HuH-7 (cell line): ENCODE results near the gene SLC8A3.
A peak's percentile ranks its signal among the peaks of the same experiment; 100 is the strongest.

Experiments
- DNase-seq: peaks from one replicate; pipeline ENCODE4 v3.0.0; 2011; ENCODE audit warnings: low spot score

SLC8A3 gene

DNA sequence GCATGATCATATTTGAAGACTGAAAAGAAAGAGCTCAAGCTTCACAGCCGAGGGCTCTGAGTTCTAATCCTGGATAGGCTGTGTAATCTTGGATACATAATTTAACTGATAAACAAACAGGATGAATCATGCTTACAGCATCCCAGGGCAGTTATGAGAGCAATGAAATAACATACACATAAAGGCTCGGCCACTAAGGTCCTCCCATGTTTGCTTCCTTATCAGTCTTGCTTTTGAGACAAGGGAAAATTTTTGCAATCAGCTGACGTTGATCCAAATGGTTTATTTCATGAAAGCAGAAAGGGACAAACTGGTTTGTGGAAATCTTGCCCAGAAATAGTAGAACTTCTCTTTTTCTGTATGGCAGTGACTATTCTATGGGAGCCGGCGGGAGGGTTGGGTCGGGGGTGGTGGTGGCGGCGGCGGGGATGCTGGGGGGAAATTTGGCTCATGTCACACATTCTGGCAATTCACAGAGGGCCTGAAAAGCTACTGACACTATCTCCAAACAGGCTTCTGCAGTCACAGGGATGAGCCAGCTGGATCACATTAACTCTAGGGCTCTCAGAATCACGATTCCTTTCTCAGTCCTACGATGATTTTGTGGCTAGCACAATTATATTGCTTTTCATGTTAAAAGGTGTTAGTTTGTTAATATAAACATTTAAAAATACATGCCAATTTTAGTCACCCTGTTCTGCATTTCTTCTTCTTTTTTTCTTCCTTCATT lies 124.5 kb downstream of the SLC8A3 start:
- DNase-seq, result no peak

GRCh38 chr14:70061108-70061507 lies 127.6 kb downstream of the SLC8A3 start:
- DNase-seq, result no peak

- no peak for DNase-seq
Measured at GRCh38 chr14:70059545-70059944, 129.2 kb downstream of the SLC8A3 start.

- no peak for DNase-seq
Measured at GRCh38 chr14:70057519-70058136, 131.1 kb downstream of the SLC8A3 start.

DNA sequence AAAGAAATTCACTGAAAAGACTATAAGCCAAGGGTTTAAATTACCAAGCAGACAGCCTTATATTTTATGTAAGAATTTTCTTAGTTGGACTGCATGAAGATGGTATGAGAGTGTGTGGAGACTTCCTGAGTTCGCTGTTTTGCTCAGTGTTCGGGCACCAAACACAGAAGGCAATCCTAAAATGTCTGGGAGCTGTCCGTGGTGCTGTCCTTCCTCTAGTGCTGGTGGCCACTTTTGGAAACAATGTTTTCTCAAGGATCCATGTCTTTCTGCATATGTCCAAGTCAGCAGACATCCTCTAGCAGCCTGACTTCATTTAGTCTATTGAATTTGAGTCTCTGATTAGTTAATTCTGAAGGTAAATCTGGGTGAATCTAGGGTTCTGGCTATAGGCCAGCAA lies 135.8 kb downstream of the SLC8A3 start:
- no peak for DNase-seq

DNA sequence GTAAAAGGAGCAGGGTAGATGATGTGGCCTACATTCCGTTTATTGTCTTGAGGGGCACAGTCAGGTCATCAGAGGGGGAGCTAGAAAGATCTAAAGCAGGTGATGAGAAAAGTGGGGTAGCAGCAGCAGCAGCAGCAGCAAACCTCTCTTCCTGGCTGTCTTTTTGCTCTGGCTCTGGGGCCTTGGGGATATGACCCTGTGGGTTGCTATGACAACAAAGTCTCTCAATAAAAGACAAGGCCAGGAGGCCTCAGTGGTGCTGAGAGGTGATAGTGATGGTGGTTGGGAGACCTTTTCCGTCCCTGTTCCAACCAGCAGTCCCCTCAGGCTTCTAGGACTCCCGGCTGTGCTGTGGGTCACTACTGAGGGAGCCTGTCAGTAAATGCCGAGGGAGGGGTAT lies 138.6 kb downstream of the SLC8A3 start:
- no peak for DNase-seq

GRCh38 chr14:70049605-70050004 lies 139.1 kb downstream of the SLC8A3 start:
- DNase-seq, result no peak

DNA sequence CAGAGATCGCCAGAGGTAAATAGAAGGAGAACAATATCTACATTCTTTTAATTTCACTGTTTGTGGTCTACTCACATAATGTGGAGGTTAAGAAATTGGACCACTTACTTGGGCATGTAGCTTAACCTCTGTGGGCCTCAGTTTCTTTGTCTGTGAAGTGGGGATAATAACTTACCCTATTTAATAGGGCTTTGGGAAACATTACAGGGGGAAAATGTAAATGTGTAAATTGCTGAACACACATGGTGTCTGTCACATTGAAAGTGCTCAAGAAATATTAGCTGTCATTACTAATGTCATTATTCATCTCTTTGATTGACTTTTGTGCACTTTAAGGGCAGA lies 140.5 kb downstream of the SLC8A3 start:
- no peak for DNase-seq

DNA sequence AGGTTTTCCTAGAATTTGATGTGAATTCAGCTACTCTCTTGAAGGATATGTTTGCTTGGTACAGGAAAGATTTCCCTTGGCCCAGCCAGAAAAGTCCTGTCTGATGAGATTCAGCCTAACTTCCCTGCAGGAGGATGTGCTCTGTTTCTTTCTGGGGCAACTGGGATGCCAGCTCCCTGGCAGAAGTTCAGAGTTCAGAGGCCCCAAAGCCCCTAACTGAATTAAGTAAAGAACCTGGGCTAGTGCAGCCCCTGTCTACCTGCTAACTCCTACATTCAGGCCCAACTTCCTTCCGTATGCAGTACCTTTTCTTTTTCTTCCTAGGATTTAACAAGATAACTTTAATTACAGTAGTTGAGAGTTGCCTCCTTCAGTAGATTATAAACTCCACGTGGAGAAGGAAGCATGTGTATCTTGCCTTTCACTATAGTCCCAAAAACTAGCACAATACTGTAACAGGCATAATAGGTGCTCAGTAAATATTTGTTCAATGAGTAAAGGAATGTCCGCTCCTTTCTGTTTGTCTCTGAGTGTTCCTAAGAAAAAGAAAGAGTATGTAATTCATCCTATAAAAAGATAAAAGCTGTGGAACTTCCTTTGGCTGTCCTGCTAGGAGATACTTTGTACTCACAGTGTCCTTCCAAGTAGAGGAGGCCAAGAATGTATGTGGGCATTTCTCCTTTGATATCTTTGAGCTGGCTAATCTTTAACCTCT lies 141.0 kb downstream of the SLC8A3 start:
- DNase-seq, result no peak

- peak; percentile 70 for DNase-seq
Measured at GRCh38 chr14:70045844-70046535, 142.8 kb downstream of the SLC8A3 start.

GRCh38 chr14:70045310-70045709 lies 143.4 kb downstream of the SLC8A3 start:
- no peak for DNase-seq

- DNase-seq, result no peak
Measured at GRCh38 chr14:70043001-70043400, 145.8 kb downstream of the SLC8A3 start.

DNA sequence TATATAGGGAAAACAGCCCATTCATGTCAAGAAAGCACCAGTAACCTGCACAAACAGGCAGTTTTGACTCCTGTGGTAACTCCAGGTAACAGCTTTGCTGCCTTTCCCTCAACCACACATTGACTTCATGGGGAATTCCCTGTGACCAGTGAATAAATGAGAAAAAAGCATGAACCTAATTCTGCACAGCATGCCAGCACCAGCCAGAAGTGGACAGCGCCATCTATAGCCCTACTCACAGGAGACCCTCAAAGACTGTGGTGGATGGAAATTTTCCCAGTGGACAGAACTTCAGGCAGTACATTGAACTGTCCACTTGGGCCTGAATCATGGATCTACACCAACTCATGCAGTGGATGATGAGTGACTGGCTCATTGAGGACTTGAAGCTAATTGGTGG lies 152.1 kb downstream of the SLC8A3 start:
- DNase-seq, result no peak

DNA sequence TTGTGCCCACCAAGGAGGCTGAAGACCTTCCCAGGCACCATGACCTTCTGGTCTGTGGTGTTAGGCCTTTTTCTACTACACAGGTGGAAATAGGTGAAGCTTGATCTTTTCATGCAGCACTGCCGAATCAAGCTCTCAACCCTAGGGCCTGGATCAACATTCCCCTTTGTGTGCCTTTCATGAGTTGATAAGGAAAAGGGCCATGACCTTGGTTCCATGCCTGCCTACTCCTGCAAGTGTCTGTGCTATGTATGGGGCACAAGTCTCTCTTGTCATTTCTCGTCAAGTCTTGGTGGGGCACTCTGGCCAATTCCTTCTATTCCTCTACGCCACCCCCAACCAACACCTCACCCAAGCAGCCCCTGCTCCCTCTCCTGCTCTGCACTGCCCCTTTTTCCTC lies 154.5 kb downstream of the SLC8A3 start:
- no peak for DNase-seq

GRCh38 chr14:70033561-70033960 lies 155.2 kb downstream of the SLC8A3 start:
- DNase-seq, result no peak

GRCh38 chr14:70033116-70033515 lies 155.6 kb downstream of the SLC8A3 start:
- DNase-seq, result no peak

DNA sequence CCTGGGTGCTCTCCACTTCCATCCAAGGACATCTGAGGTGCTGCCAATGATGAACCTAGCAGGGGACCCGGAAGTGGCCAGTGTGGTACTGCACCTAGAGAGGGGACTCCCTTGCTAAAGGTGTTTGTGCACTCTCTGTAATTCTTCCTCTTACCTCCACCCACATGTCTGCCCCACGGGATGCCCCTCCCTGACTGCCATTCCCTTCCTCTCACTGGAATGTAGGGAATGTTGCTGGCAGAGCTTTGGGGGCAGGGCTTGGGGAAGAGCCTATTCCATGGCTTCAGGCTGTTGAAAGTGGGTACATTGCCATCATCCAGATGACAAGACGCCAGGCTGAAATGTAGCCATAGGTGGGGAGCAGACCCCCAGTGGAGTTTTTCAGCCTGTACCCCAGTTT lies 156.3 kb downstream of the SLC8A3 start:
- no peak for DNase-seq

GRCh38 chr14:70032016-70032415 lies 156.7 kb downstream of the SLC8A3 start:
- no peak for DNase-seq

DNA sequence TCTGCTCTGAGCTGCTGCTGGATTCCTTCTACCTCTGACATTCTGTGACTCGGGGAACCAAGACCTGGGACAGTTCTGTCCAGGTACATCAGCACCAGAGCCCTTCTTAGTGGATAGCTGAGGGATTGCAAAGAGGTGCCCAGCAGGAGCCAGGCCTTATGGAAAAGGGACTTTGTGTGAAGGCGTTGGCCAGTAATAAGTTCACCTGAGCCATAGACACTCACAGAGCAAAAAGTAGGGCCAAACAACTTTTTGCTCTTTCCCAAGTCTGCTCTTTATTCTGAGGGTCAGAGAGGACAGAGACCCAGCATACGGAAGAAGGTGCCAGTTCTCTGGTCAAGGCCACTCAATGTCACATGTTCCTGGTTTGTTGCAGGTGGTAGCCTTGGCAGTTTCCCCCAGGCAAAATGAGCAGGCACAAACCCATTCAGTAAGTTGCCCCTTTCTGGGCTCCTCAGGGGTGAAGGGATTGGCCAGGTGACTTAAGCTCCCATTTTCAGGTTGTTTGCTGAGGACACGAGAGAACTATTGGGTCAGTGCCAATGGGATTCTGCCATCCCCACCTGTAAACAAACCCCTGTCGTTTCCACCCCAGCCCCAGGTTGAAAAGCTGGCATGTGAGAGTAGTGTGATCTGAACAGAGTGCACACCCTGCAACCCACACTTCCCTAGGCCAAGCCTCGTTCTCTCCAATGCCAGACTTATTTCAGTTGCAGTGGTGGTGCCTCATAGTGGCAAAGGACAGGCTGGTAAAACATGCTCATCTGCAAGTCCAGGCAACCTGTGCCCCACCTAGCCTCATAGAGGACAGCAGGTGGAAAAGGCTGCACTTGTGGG lies 159.2 kb downstream of the SLC8A3 start:
- no peak for DNase-seq

GRCh38 chr14:70027785-70028428 lies 160.8 kb downstream of the SLC8A3 start:
- DNase-seq, result peak; percentile 80

DNA sequence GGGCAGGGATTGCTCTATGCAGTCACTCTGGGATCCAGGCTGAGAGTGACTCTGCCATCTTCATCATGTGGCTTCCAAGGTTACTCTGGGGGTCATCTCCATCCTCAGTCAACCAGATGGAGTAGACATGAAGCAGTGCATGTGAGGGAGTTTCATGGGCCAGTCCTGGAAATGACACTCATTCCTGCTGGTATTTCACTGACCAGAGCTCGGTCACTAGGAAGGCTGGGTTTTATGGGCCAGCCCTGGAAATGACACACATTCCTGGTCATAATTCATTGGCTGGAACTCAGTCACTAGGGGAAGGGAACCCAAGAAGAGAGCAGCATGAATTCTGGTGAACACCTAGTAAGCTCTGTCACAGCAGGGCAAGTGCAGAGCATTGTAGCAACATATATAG lies 164.9 kb downstream of the SLC8A3 start:
- DNase-seq, result no peak
